Measurements from ENCODE around the gene TMEM141.
A peak's percentile ranks its signal among the peaks of the same experiment; 100 is the strongest.
"Not testable (repeated sequence)": the region's sequence is repeated elsewhere in the genome, so short reads cannot be mapped to it uniquely, and the experiment has no call there.

TMEM141 gene

GRCh38 chr9:136794281-136794999 is 3.3 kb downstream of the TMEM141 start:
- no peak for DNase-seq (ENCODE audit: low spot score)

DNA sequence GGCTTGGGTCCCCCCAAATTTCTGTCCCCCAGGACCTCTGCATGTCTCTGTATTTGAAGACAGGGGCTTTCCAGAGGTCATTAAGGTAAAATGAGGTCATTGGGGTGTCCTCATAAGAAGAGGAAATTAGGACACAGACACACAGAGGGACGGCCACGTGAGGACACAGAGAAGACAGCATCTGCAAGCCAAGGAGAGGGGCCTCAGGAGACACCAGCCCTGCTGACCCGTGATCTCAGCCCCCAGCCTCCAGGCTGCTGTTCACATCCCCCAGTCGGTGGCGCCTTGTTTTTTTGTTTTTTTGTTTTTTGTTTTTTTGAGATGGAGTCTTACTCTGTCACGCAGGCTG is 3.8 kb downstream of the TMEM141 start:
- DNase-seq (ENCODE audit: low spot score) = no peak

DNA sequence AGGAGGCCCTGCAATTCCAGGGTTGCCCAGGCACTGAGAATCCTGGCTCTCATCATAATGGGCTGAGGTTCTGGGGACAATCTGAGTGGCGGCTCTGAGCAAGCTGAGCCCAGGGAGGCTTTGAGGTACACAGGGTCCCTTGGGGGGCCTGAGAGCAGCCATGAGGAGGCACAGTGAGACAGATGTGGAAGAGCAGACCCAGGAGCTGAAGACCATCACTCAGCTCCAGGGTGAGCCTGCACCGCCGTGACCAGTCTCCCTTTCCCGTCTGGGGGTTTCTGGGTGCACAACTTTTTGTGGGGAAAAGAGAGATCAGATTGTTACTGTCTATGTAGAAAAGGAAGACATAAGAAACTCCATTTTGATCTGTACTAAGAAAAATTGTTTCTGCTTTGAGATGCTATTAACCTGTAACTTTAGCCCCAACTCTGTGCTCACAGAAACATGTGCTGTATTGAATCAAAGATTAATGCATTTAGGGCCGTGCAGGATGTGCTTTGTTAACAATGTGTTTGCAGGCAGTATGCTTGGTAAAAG is 5.2 kb downstream of the TMEM141 start, which contains the start of gene CCDC183:
Gene CCDC183, plus strand, starts transcription at position 101 of the 537 bp plus-strand sequence. Its CDS starts 60 bp downstream, at position 161.
- no peak for DNase-seq (ENCODE audit: low spot score)

GRCh38 chr9:136796775-136797347 is 5.7 kb downstream of the TMEM141 start:
- not testable (repeated sequence) for DNase-seq (ENCODE audit: low spot score)

DNA sequence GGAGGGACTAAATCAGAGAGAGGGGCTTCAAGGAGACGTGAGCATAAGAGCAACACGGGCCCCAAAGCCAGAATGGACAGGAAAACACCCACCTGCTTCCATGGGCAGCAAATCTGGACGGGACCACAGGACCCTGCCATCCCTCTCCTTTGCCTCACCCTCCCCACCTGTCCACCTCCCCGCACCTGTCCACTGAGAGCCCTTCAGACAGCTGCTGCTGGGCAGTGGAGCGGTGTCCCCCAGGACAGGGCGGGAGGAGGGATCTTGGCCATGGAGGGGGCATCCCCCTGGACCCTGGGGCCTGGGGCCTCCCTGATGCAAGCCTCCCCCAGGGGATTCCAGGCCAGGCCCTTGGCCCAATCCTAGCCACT is 7.5 kb downstream of the TMEM141 start:
- no peak for DNase-seq (ENCODE audit: low spot score)

- DNase-seq (ENCODE audit: low spot score) = no peak
Measured at GRCh38 chr9:136799079-136799853, 8.1 kb downstream of the TMEM141 start.

DNA sequence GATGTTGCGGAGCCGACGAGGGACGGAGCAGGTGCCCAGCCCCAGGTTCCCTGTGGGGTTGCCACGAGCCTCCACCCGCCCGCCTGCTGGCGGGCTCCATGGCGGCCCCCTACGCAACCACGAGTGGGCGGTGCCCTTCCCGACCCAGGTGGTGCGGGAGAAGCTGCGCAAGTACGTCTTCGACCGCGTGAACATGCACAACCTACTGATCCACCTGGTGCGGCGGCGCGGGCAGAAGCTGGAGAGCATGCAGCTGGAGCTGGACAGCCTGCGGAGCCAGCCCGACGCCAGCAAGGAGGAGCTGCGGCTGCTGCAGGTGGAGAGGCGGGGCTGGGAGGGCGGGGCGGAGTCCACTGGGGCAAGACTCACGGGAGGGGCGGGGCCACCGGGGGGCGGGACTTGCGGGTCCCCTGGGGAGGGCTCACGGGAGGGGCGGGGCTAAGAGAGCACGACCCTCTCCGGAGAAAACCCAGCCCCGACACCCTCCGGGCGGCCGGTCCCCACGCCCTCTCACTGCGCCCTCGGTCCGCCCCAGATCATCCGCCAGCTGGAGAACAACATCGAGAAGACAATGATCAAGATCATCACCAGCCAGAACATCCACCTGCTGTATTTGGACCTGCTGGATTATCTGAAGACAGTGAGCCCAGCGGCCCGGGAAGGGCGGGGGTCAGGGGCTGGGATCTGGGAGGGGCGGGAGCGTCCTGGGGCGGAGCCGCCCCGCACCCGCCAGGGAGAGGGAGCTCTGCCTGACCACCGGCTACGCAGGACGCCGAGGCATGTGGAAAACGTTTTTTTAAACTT is 8.9 kb downstream of the TMEM141 start:
- no peak for DNase-seq (ENCODE audit: low spot score)

DNA sequence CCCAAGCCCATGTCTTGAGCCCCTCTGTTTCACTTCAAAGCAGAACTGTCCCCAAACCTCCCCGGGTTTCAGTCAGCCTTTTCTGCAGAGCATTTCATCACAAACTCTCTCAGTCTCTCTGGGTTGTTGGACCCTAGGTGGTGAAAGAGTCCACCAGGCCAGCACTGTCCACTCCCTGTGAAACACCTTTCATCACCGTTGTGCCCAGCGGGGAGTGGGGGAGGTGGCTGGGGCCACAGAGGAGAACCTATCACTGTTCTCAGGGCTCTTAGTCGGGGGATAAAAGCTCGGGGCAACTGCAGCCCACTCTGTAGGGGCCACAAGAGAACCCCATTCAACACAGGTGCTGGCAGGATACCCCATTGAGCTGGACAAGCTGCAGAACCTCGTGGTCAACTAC is 11.2 kb downstream of the TMEM141 start:
- no peak for DNase-seq (ENCODE audit: low spot score)

DNA sequence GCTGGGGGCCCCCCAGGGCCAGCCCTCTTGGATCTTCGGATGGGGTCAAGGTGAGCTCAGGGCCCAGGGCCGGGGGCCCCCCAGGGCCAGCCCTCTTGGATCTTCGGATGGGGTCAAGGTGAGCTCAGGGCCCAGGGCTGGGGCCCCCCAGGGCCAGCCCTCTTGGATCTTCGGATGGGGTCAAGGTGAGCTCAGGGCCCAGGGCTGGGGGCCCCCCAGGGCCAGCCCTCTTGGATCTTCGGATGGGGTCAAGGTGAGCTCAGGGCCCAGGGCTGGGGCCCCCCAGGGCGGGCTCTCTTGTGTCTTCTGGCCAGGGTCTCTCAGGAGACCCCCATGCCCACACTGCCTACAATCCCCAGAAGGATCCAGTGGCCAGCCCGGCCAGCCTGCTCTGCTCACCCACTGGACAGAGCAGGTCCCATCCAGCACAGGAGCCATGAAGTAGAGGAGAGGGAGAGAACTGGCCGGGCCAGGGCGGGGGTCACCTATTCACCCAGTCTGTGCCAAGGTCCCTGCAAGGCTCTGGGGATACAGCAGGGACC is 11.9 kb downstream of the TMEM141 start:
- not testable (repeated sequence) for DNase-seq (ENCODE audit: low spot score)

- DNase-seq (ENCODE audit: low spot score) = no peak
Measured at GRCh38 chr9:136803551-136804508, 12.7 kb downstream of the TMEM141 start.

GRCh38 chr9:136804509-136805206 is 13.5 kb downstream of the TMEM141 start:
- no peak for DNase-seq (ENCODE audit: low spot score)

- DNase-seq (ENCODE audit: low spot score) = no peak
Measured at GRCh38 chr9:136805207-136805740, 14.1 kb downstream of the TMEM141 start.

GRCh38 chr9:136806067-136806466 is 14.9 kb downstream of the TMEM141 start:
- DNase-seq (ENCODE audit: low spot score) = no peak

DNA sequence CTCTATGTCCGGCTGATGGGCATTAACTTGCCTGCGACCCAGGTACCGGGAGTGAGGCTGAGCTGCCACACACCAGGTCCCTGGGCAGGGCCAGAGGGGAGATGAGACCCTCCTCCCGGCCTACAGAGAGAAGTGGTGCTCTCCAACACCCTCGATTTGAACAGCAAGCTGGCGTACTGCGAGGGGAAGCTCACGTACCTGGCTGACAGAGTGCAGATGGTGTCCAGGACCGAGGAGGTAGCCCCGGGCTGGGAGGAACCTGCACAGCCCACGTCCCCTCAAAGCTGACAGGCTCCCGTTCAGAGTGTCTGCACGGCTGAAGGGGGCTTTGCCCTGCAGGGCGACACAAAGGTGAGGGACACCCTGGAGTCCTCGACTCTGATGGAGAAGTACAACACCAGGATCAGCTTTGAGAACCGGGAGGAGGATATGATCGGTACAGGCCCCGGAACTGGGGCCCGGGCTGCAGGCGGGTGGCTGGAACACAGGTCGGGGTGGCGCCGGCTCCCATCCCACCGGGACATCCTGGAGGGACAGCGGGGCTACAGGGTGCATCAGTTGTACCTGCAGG is 15.6 kb downstream of the TMEM141 start:
- no peak for DNase-seq (ENCODE audit: low spot score)

DNA sequence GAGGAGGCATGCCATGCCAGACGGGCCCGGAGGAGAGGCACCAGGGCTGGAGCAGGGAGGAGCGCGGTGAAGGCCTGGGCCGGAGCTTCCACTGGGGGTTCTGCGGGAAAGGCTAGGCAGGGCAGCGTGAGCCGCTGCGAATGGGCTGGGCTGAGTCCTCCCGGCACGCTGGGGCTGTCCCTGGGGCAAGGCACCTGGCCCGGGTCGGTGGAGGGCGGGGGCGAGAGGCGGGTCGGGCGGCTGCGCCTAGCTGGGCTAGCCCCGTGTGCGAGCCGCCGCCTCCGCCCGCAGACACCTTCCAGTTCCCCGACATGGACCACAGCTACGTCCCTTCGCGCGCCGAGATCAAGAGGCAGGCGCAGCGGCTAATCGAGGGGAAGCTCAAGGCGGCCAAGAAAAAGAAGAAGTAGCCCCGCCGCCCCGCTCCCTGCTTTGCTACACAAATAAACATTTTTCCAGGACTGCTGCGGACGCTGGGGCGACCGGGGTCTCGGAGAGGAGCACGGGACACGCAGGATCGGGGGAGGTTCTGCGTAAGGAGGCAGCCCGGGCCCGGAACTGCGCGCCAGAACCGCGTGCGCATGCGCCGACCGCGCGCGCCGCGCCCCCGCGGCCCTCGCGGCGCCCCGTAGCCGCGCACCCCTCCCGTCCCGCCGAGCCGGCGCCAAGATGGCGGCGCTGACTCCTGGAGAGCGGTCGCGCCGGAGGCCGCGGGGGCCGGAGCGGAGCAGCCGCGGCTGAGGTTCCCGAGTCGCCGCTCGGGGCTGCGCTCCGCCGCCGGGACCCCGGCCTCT is 16.3 kb downstream of the TMEM141 start, which contains the start of gene RABL6:
Gene RABL6, plus strand, starts transcription at position 668 of the 794 bp plus-strand sequence. CDS start 249 bp downstream, outside the sequence.
- DNase-seq (ENCODE audit: low spot score) = peak; percentile 71

DNA sequence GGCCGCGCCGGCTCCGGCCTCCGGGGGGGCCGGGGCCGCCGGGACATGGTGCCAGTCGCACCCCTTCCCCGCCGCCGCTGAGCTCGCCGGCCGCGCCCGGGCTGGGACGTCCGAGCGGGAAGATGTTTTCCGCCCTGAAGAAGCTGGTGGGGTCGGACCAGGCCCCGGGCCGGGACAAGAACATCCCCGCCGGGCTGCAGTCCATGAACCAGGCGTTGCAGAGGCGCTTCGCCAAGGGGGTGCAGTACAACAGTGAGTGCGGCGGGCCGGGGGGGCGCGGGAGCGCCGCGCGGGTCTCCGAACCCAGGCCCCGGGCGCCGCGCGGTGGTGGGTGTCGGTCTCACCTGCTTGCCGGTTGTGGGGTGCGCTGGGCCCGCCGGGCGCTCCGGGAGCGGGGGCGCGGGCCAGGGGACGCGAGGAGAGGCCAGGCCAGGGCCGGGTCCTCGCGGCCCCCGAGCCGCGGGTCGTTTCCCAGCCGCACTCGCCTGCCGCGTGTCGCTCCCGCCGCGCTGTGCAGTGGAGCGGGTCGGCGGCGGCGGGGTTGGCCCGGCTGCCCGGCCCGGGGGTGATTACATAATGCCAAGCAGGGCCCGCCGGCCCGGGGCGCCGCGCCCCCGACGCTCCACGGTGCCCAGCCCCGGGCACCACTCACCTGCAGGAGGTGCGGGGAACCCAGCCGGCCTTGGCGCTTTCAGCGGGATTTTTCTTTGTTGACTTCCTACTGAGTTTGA is 17.1 kb downstream of the TMEM141 start:
- no peak for DNase-seq (ENCODE audit: low spot score)

GRCh38 chr9:136808806-136809158 is 17.6 kb downstream of the TMEM141 start:
- peak; percentile 34 for DNase-seq (ENCODE audit: low spot score)

All from kidney capillary endothelial cell (primary cell).